H1 (cell line): ENCODE results near the gene RAB11FIP3. TPM values are rescaled to one million over a fixed set of nuclear protein-coding genes. Genes with fewer than 3 reads are reported as not detected.

Source experiments
- CTCF ChIA-PET: fragments of 300-600 bp; sonication (Branson Sonifier 250); formaldehyde crosslinking; loops from one replicate; lab custom pipeline; 2021; ENCODE audit not compliant: partially characterized antibody; lab: Charles Lee
- POLR2A ChIA-PET: fragments of 300-600 bp; sonication (Branson Sonifier 250); formaldehyde crosslinking; loops from one replicate; lab custom pipeline; 2021; ENCODE audit warnings: inconsistent platforms; ENCODE audit not compliant: partially characterized antibody; lab: Charles Lee
- DNase-seq, 2 experiments: peaks; one replicate each; pipeline versions ENCODE4 v3.0.0 to v3.0.0-alpha.2; 2010 to 2022; ENCODE audit warnings: low spot score in 2 of 2, low read depth in 1 of 2, mixed read lengths in 1 of 2
- FAIRE-seq: peaks from 2 replicates; lab custom pipeline; 2011; peaks lifted over from hg19 to GRCh38; lab: Jason Lieb, UNC
- H2AFZ ChIP-seq: 2 replicates; pipeline ENCODE4 v1.8.1; 2012; ENCODE audit warnings: low read length, inconsistent platforms
- H2AK5ac ChIP-seq: 2 replicates; pipeline ENCODE4 v1.6.1; 2013; ENCODE audit warnings: low read depth, low read length
- H2BK120ac ChIP-seq: replicated peaks from 2 replicates; pipeline ENCODE3; 2013; ENCODE audit warnings: low read depth, low read length, inconsistent platforms
- H2BK12ac ChIP-seq: 2 replicates; pipeline ENCODE4 v1.6.1; 2013; ENCODE audit warnings: low read depth, low read length
- H2BK15ac ChIP-seq: 2 replicates; pipeline ENCODE4 v1.6.1; 2013; ENCODE audit warnings: low read length
- H2BK20ac ChIP-seq: 2 replicates; pipeline ENCODE4 v1.6.1; 2013; ENCODE audit warnings: low read length
- H2BK5ac ChIP-seq: 2 replicates; pipeline ENCODE4 v1.6.1; 2013; ENCODE audit warnings: low read depth, low read length
- H3K14ac ChIP-seq: 2 replicates; pipeline ENCODE4 v1.6.1; 2013; ENCODE audit warnings: inconsistent platforms; ENCODE audit not compliant: insufficient read length
- H3K18ac ChIP-seq: 2 replicates; pipeline ENCODE4 v1.6.1; 2013; ENCODE audit warnings: low read length; ENCODE audit errors: extremely low read depth
- H3K23ac ChIP-seq: 2 replicates; pipeline ENCODE4 v1.6.1; 2013; ENCODE audit warnings: inconsistent platforms; ENCODE audit not compliant: insufficient read length
- H3K23me2 ChIP-seq: 2 replicates; pipeline ENCODE4 v1.6.1; 2013; ENCODE audit warnings: low read depth, low read length
- H3K27ac ChIP-seq: 2 replicates; pipeline ENCODE4 v1.6.1; 2011; ENCODE audit warnings: low read depth, low read length, inconsistent platforms
- H3K27me3 ChIP-seq, 4 experiments: replicated peaks in 1 of 4; 1 replicate in 1 of 4; 2 replicates in 3 of 4; pipeline versions ENCODE4 v1.6.1 to v1.8.1; 2011 to 2013; ENCODE audit warnings: low read length in 3 of 4, mild to moderate bottlenecking in 3 of 4, inconsistent platforms in 2 of 4, mixed read lengths in 2 of 4, moderate library complexity in 1 of 4; ENCODE audit not compliant: control insufficient read depth in 3 of 4, insufficient read depth in 3 of 4; ENCODE audit errors: extremely low read depth in 1 of 4
- H3K36me3 ChIP-seq, 4 experiments: 2 replicates each; pipeline versions ENCODE4 v1.6.1 to v1.8.1; 2011 to 2013; ENCODE audit warnings: mild to moderate bottlenecking in 4 of 4, low read length in 3 of 4, moderate library complexity in 2 of 4, control low read depth in 1 of 4, inconsistent platforms in 1 of 4; ENCODE audit not compliant: insufficient read depth in 4 of 4, control insufficient read depth in 2 of 4
- H3K4ac ChIP-seq: replicated peaks from 2 replicates; pipeline ENCODE3; 2013; ENCODE audit warnings: low read length, low read depth, mixed read lengths, inconsistent platforms; ENCODE audit not compliant: insufficient read length
- H3K4me1 ChIP-seq, 4 experiments: replicated peaks in 1 of 4; 1 replicate in 1 of 4; 2 replicates in 3 of 4; pipeline versions ENCODE4 v1.6.1 to v1.8.1; 2011 to 2013; ENCODE audit warnings: low read length in 3 of 4, inconsistent platforms in 2 of 4, mixed read lengths in 1 of 4; ENCODE audit not compliant: insufficient read depth in 4 of 4, control insufficient read depth in 3 of 4
- H3K4me2 ChIP-seq, 2 experiments: 2 replicates each; pipeline versions ENCODE4 v1.6.1 to v1.8.1; 2011 to 2013; ENCODE audit warnings: low read depth in 2 of 2, low read length in 2 of 2, control low read depth in 1 of 2, inconsistent platforms in 1 of 2, mild to moderate bottlenecking in 1 of 2; ENCODE audit not compliant: insufficient read depth in 1 of 2
- H3K4me3 ChIP-seq, 4 experiments: fragments of 200-600, 300-600 bp in 1 of 4; sonication (generic), shearing (Covaris generic), sonication (Bioruptor Twin) in 1 of 4; 2 replicates each; pipeline versions ENCODE4 v1.5.1 to v1.8.1; 2011 to 2016; ENCODE audit warnings: low read length in 4 of 4, low read depth in 3 of 4, control low read depth in 2 of 4, inconsistent platforms in 2 of 4, mild to moderate bottlenecking in 2 of 4, mixed read lengths in 1 of 4, moderate library complexity in 1 of 4; ENCODE audit not compliant: insufficient read depth in 2 of 4; ENCODE audit errors: extremely low read depth in 1 of 4
- H3K56ac ChIP-seq: replicated peaks from 2 replicates; pipeline ENCODE3; 2013; ENCODE audit warnings: low read depth, mild to moderate bottlenecking, mixed read lengths, low read length, inconsistent platforms; ENCODE audit not compliant: insufficient read length
- H3K79me1 ChIP-seq: 2 replicates; pipeline ENCODE4 v1.6.1; 2013; ENCODE audit warnings: low read depth, low read length, control low read depth
- H3K79me2 ChIP-seq, 2 experiments: 2 replicates each; pipeline versions ENCODE4 v1.6.1 to v1.8.1; 2012 to 2013; ENCODE audit warnings: low read length in 2 of 2, mild to moderate bottlenecking in 2 of 2, inconsistent platforms in 1 of 2; ENCODE audit not compliant: insufficient read depth in 2 of 2, control insufficient read depth in 1 of 2
- H3K9ac ChIP-seq, 4 experiments: replicated peaks in 1 of 4; 1 replicate in 1 of 4; 2 replicates in 3 of 4; pipeline versions ENCODE4 v1.6.1 to v1.8.1; 2011 to 2013; ENCODE audit warnings: low read depth in 3 of 4, low read length in 3 of 4, control low read depth in 2 of 4, mild to moderate bottlenecking in 2 of 4, moderate library complexity in 2 of 4, inconsistent platforms in 1 of 4; ENCODE audit errors: extremely low read depth in 1 of 4
- H3K9me3 ChIP-seq, 2 experiments: 2 replicates each; pipeline versions ENCODE4 v1.6.1 to v1.8.1; 2012 to 2013; ENCODE audit warnings: mild to moderate bottlenecking in 2 of 2, moderate library complexity in 2 of 2, control low read depth in 1 of 2, inconsistent platforms in 1 of 2, low read depth in 1 of 2, low read length in 1 of 2, mixed read lengths in 1 of 2; ENCODE audit not compliant: insufficient read depth in 2 of 2
- H4K20me1 ChIP-seq, 2 experiments: replicated peaks in 1 of 2; 2 replicates each; pipeline versions ENCODE3 to v1.8.1; 2011 to 2013; ENCODE audit warnings: inconsistent platforms in 2 of 2, low read length in 2 of 2, mild to moderate bottlenecking in 1 of 2; ENCODE audit not compliant: insufficient read depth in 2 of 2, control insufficient read depth in 1 of 2
- H4K5ac ChIP-seq: 2 replicates; pipeline ENCODE4 v1.6.1; 2013; ENCODE audit warnings: low read length, low read depth, mixed read lengths, inconsistent platforms; ENCODE audit not compliant: insufficient read length
- H4K8ac ChIP-seq: 2 replicates; pipeline ENCODE4 v1.8.0; 2013; ENCODE audit warnings: mild to moderate bottlenecking, moderate library complexity, low read length, inconsistent platforms; ENCODE audit not compliant: insufficient read depth; ENCODE audit errors: extremely low read depth
- H4K91ac ChIP-seq: replicated peaks from 2 replicates; pipeline ENCODE3; 2013; ENCODE audit warnings: low read length, mixed read lengths, inconsistent platforms; ENCODE audit not compliant: insufficient read length
- POLR2AphosphoS5 ChIP-seq: IDR thresholded peaks from 2 replicates; pipeline ENCODE4 v1.6.1; 2011; ENCODE audit warnings: low read depth, low read length
- SIN3A ChIP-seq, 2 experiments: IDR thresholded peaks in 1 of 2; conservative IDR thresholded peaks in 1 of 2; 2 replicates each; pipeline ENCODE4 v1.6.1; 2011 to 2012; ENCODE audit warnings: low read length in 2 of 2, improper control_type of control experiment in 1 of 2, low read depth in 1 of 2, mild to moderate bottlenecking in 1 of 2
- WGBS, 2 experiments: shearing (Covaris generic) in 1 of 2; methylation state at CpG; one replicate each; pipeline versions ENCODE4 v1.1.6 to v1.1.7; 2013 to 2015; ENCODE audit warnings: low lambda C conversion rate in 2 of 2, mixed read lengths in 2 of 2, inconsistent platforms in 1 of 2, low coverage in 1 of 2, missing lambda C conversion rate in 1 of 2; ENCODE audit not compliant: insufficient replicate concordance in 2 of 2, insufficient coverage in 1 of 2, insufficient read length in 1 of 2; ENCODE audit errors: extremely low coverage in 1 of 2, missing lambda C conversion rate in 1 of 2; 5-methylcytosine and 5-hydroxymethylcytosine counted together
- polyA plus RNA-seq, 7 experiments: library from polyadenylated mRNA; depleted of rRNA in 3 of 7; stranded (reverse) in 5 of 7; unstranded in 2 of 7; fragments of >200 nt in 5 of 7; fragments of 200-250 nt in 2 of 7; gene quantifications; 1 replicate in 5 of 7; 2 replicates in 1 of 7; 4 replicates in 1 of 7; pipeline versions ENCODE4 v1.2.1 to v1.2.3, GENCODE V29; 2011 to 2013; ENCODE audit warnings: missing spikeins in 2 of 7, mixed read lengths in 2 of 7
- total RNA-seq: library from RNA; stranded (reverse); fragmentation: NEBNext Ultra II Directional; extraction: Animal tissue kit (Norgen Biotek cat#: 25700); gene quantifications from 2 replicates; pipeline ENCODE4 v1.2.1, GENCODE V29; 2021

RAB11FIP3 gene
- total and polyA plus RNA-seq, 2 of the 8 experiments (the other 6 are each of a cell fraction or from before 2014, with no cell fraction given) = 9.3 to 35.2 TPM

GRCh38 chr16:524274-525040, 99.0 kb downstream of the RAB11FIP3 start:
- POLR2A ChIA-PET = interaction anchor here (0.8 to 1.5 kb wide), 5 partner anchors 9 to 166 kb away, joined by 3 to 6 read pairs (median 4); partner anchors contain the start of genes NME4 and WDR24
- Histone ChIP-seq H3K9ac (no peak overlapping the region), H3K18ac (no peak overlapping the region), H2BK20ac (no peak overlapping the region), H3K27ac (no peak overlapping the region), H2BK120ac (no peak overlapping the region), H2AFZ (no peak overlapping the region), H4K8ac (no peak overlapping the region), H2BK15ac (no peak overlapping the region), H3K4me3 (no peak overlapping the region), H3K56ac (no peak overlapping the region), H3K36me3 (peaks cover 0 to 4% (median 1%) of the 10 kb centered on the region in 4 experiments; a peak in 3 of 8 replicates), H2BK12ac (no peak overlapping the region), H3K4me2 (no peak overlapping the region; a peak in 1 of 4 replicates), H4K91ac (no peak overlapping the region), H2AK5ac (no peak overlapping the region), H3K27me3 (no peaks in the 10 kb centered on the region), H3K79me1 (peaks cover 3% of the 10 kb centered on the region; the same call in 1 of the 2 replicates), H3K23me2 (peaks cover 7% of the 10 kb centered on the region; the same call in 1 of the 2 replicates), H3K79me2 (peaks cover 5 to 21% of the 10 kb centered on the region in 2 experiments; a peak in 3 of 4 replicates), H2BK5ac (no peak overlapping the region), H4K5ac (no peak overlapping the region), H3K14ac (no peak overlapping the region), H3K4me1 (peaks cover 0 to 25% (median 13%) of the 10 kb centered on the region in 4 experiments; a peak in 5 of 7 replicates), H3K4ac (no peak overlapping the region), H4K20me1 (peaks cover 10 to 23% of the 10 kb centered on the region in 2 experiments), H3K9me3 (no peaks in the 10 kb centered on the region), H3K23ac (no peak overlapping the region)
- CTCF ChIA-PET = interaction anchor here (0.6 to 1.5 kb wide), 6 partner anchors 15 to 133 kb away, joined by 3 to 4 read pairs (median 3); no protein-coding TSS in a partner anchor
- peak; percentile 40; the same call in 1 of the 2 replicates for TF ChIP-seq POLR2AphosphoS5
- TF ChIP-seq SIN3A (conservative IDR thresholded peaks at IDR 0.05 in 1 of 2, IDR thresholded peaks at IDR 0.05 in 1 of 2; ENCODE audit: low read depth in 1 of 2, low read length in 2 of 2) = no peak
- DNase-seq = no peak
- no peak for FAIRE-seq
- WGBS, 2 experiments = 94% methylated on average over 22 of the region's 24 CpGs; no CpG with 5 or more reads in 1 of the 2 experiments
